Sigmoid colon (tissue), 7 donors: ENCODE measurements around the gene BACE1-AS. TPM values are rescaled to one million over a fixed set of nuclear protein-coding genes. Genes with fewer than 3 reads are reported as not detected.

ENCODE experiments used
- DNase-seq: peaks from one replicate; pipeline ENCODE4 v3.0.0-alpha.2; 2019
- H3K27ac ChIP-seq, 4 donors: fragments of 200-600 bp; sonication (generic); one replicate each; pipeline ENCODE4 v1.5.1; 2016 to 2019; ENCODE audit warnings: mild to moderate bottlenecking in 1 of 4
- H3K27me3 ChIP-seq, 3 donors: fragments of 200-600 bp; sonication (generic); one replicate each; pipeline ENCODE4 v1.5.1; 2019; ENCODE audit warnings: mild to moderate bottlenecking in 1 of 3
- H3K36me3 ChIP-seq, 4 donors: fragments of 200-600 bp; sonication (generic); one replicate each; pipeline ENCODE4 v1.5.1; 2016 to 2019
- H3K4me1 ChIP-seq, 4 donors: fragments of 200-600 bp; sonication (generic); one replicate each; pipeline ENCODE4 v1.5.1; 2017 to 2019
- H3K4me3 ChIP-seq, 4 donors: fragments of 200-600 bp; sonication (generic); one replicate each; pipeline ENCODE4 v1.5.1; 2017 to 2019; ENCODE audit warnings: mild to moderate bottlenecking in 2 of 4, moderate library complexity in 1 of 4
- H3K9me3 ChIP-seq, 4 donors: fragments of 200-600 bp in 3 of 4; sonication (generic) in 3 of 4; one replicate each; pipeline versions ENCODE4 v1.5.1 to v1.6.1; 2013 to 2019
- EP300 ChIP-seq, 4 donors: sonication (generic); formaldehyde crosslinking; IDR thresholded peaks; one replicate each; pipeline ENCODE4 v1.6.1; 2017; ENCODE audit warnings: antibody characterized with exemption in 4 of 4
- POLR2A ChIP-seq, 2 donors: fragments of 450-650 bp; IDR thresholded peaks; one replicate each; pipeline ENCODE4 v1.6.1; 2016; ENCODE audit warnings: antibody characterized with exemption in 2 of 2, mild to moderate bottlenecking in 2 of 2, moderate library complexity in 2 of 2
- POLR2AphosphoS5 ChIP-seq, 4 donors: sonication (generic); formaldehyde crosslinking; IDR thresholded peaks; one replicate each; pipeline ENCODE4 v1.6.1; 2017; ENCODE audit warnings: antibody characterized with exemption in 4 of 4
- WGBS, 2 donors: extraction: QIAGEN DNeasy Blood & Tissue Kit; methylation state at CpG; one replicate each; pipeline ENCODE4 v1.1.7; 2013; 5-methylcytosine and 5-hydroxymethylcytosine counted together
- intact Hi-C: fragments of 100-400 bp; cut with DNase I; formaldehyde crosslinking; loops from one replicate; pipeline ENCODE4 v1.15.1; 2023
- polyA plus RNA-seq, 3 donors: library from polyadenylated mRNA; stranded (reverse); fragments of 200-250 nt; gene quantifications; one replicate each; pipeline ENCODE4 v1.2.3, GENCODE V29; 2013
- total RNA-seq, 4 donors: library from RNA; depleted of rRNA; stranded (reverse); fragments of >200 nt; gene quantifications; one replicate each; pipeline ENCODE4 v1.1.0, GENCODE V29; 2016
- TF ChIP-seq, protein P1 (sequence below), 4 experiments: fragments of 450-650 bp in 3 of 4; fragments of 200-600 bp in 1 of 4; IDR thresholded peaks; one replicate each; pipeline ENCODE4 v1.5.1; 2016 to 2019; ENCODE audit warnings: antibody characterized with exemption in 4 of 4, mild to moderate bottlenecking in 3 of 4, moderate library complexity in 2 of 4
- donor health status: healthy with polysubstance abuse.
- donor health status: Bipolar disorder and iron deficiency.
- donor health status: healthy.

Gene BACE1-AS
- total and polyA plus RNA-seq, 7 donors: 0.69 to 11.6 (median 5.6) TPM

DNA sequence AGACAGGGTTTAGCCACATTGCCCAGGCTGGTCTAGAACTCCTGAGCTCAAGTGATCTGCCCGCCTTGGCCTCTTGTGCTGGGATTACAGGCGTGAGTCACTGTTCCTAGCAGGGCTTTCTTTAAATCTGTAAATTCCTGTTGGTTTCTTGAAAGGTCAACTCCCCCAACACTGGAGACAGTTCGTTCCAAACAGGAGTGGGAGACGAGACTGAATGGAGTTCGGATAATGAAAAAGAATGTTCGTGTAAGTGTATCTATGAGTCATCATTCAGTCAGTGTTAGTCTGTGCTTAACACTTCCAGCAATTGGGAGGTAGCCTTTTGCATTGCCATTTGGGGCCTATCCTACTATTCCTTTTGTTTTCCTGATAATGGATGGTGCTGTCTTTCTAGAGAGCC is 10.0 kb upstream of the BACE1-AS start:
- intact Hi-C loops: no loop called here
- TF ChIP-seq EP300 (IDR thresholded peaks at IDR 0.05): no peak
- peak in 1 of 4 donors; percentile 16 for TF ChIP-seq POLR2AphosphoS5 (IDR thresholded peaks at IDR 0.05)
- Histone ChIP-seq H3K4me3 (no peak overlapping the region), H3K27me3 (no peaks in the 10 kb centered on the region), H3K36me3 (peaks cover 8 to 70% (median 28%) of the 10 kb centered on the region in 4 donors), H3K9me3 (no peaks in the 10 kb centered on the region), H3K27ac (peak overlapping the region in 1 of 4 donors; percentile 13), H3K4me1 (peaks cover 0 to 11% (median 0%) of the 10 kb centered on the region in 4 donors)
- peak; percentile 39 for DNase-seq
- 84 to 86% methylated on average over 6 of the region's 6 CpGs for WGBS, 2 donors

GRCh38 chr11:117281869-117282268 is 9.3 kb upstream of the BACE1-AS start:
- H3K27ac ChIP-seq: no peak overlapping the region
- no peaks in the 10 kb centered on the region for H3K9me3 ChIP-seq
- H3K27me3 ChIP-seq: no peaks in the 10 kb centered on the region
- H3K4me3 ChIP-seq: no peak overlapping the region
- no peak for DNase-seq
- no peak for TF ChIP-seq POLR2A (IDR thresholded peaks at IDR 0.05)
- TF ChIP-seq EP300 (IDR thresholded peaks at IDR 0.05): no peak
- TF ChIP-seq, protein P1, sequence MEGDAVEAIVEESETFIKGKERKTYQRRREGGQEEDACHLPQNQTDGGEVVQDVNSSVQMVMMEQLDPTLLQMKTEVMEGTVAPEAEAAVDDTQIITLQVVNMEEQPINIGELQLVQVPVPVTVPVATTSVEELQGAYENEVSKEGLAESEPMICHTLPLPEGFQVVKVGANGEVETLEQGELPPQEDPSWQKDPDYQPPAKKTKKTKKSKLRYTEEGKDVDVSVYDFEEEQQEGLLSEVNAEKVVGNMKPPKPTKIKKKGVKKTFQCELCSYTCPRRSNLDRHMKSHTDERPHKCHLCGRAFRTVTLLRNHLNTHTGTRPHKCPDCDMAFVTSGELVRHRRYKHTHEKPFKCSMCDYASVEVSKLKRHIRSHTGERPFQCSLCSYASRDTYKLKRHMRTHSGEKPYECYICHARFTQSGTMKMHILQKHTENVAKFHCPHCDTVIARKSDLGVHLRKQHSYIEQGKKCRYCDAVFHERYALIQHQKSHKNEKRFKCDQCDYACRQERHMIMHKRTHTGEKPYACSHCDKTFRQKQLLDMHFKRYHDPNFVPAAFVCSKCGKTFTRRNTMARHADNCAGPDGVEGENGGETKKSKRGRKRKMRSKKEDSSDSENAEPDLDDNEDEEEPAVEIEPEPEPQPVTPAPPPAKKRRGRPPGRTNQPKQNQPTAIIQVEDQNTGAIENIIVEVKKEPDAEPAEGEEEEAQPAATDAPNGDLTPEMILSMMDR (IDR thresholded peaks at IDR 0.05): no peak
- TF ChIP-seq POLR2AphosphoS5 (IDR thresholded peaks at IDR 0.05): no peak
- 97 to 98% methylated on average over 7 of the region's 7 CpGs for WGBS, 2 donors
- intact Hi-C loops: no loop called here
- H3K4me1 ChIP-seq: peaks cover 0 to 11% (median 0%) of the 10 kb centered on the region in 4 donors
- H3K36me3 ChIP-seq: peaks cover 8 to 75% (median 31%) of the 10 kb centered on the region in 4 donors

- Histone ChIP-seq H3K27ac (no peak overlapping the region), H3K36me3 (peaks cover 8 to 85% (median 32%) of the 10 kb centered on the region in 4 donors), H3K27me3 (no peaks in the 10 kb centered on the region), H3K4me1 (peaks cover 0 to 11% (median 0%) of the 10 kb centered on the region in 4 donors), H3K4me3 (no peak overlapping the region), H3K9me3 (no peaks in the 10 kb centered on the region)
- intact Hi-C loops: no loop called here
- DNase-seq: peak; percentile 5
- TF ChIP-seq POLR2A (IDR thresholded peaks at IDR 0.05) (no peak), EP300 (IDR thresholded peaks at IDR 0.05) (no peak), POLR2AphosphoS5 (IDR thresholded peaks at IDR 0.05) (no peak)
- TF ChIP-seq, protein P1 (IDR thresholded peaks at IDR 0.05): no peak
- WGBS, 2 donors: 93 to 95% methylated on average over 3 of the region's 3 CpGs
These were observed 8.2 kb upstream of the BACE1-AS start for GRCh38 chr11:117282956-117283355.

DNA sequence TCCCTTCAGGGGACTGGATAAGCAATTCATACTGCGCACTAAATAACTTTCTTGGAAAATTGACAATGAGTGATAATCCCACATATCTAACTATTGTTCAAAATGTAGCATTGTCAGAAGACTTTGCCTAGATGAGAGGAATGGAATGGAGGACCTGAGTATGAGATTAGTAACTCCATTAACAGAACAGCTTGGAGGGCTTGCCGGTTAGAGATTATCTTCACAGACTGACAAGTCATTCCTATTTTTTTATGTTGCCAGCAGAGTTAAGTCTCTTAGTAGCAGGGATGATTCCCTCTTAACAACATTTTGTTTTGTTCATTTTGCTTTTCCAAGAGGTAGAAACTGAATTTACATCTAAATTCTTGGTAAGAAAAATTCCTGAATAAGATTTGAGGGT is 7.1 kb upstream of the BACE1-AS start:
- Histone ChIP-seq H3K4me1 (peaks cover 0 to 11% (median 0%) of the 10 kb centered on the region in 4 donors), H3K27ac (no peak overlapping the region), H3K27me3 (no peaks in the 10 kb centered on the region), H3K36me3 (peaks cover 8 to 96% (median 38%) of the 10 kb centered on the region in 4 donors), H3K9me3 (no peaks in the 10 kb centered on the region), H3K4me3 (no peak overlapping the region)
- TF ChIP-seq, protein P1 (IDR thresholded peaks at IDR 0.05): no peak
- intact Hi-C loops: no loop called here
- WGBS, 2 donors: 95 to 97% methylated on average over 2 of the region's 2 CpGs
- DNase-seq: no peak

DNA sequence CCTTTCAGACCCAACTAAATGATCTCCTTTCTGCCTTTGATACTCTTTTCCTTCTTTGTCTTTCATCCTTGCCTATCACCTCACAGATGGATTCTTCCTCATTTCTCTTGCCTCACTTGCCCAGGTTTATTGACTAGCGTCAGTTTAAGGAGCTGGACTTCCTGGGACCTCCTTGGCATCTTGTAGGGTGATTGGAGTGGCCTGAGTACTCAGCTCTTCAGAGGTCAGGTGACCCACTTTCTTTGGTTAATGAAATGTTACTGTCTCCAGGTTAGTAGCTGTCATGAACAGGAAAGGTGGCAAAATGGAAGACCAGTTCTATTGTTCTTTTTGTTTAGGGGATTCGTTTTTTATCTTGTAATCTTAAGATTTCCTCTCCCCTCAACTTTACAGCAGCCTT is 4.6 kb upstream of the BACE1-AS start:
- H3K27ac ChIP-seq: no peak overlapping the region
- peaks cover 8 to 99% (median 45%) of the 10 kb centered on the region in 4 donors for H3K36me3 ChIP-seq
- WGBS, 2 donors: 81% methylated on average over 2 of the region's 2 CpGs
- no peak overlapping the region for H3K4me3 ChIP-seq
- H3K9me3 ChIP-seq: no peaks in the 10 kb centered on the region
- DNase-seq: no peak
- intact Hi-C loops: no loop called here
- TF ChIP-seq EP300 (IDR thresholded peaks at IDR 0.05): no peak
- TF ChIP-seq POLR2AphosphoS5 (IDR thresholded peaks at IDR 0.05): no peak
- TF ChIP-seq, protein P1 (IDR thresholded peaks at IDR 0.05): no peak
- TF ChIP-seq POLR2A (IDR thresholded peaks at IDR 0.05): no peak
- H3K4me1 ChIP-seq: peaks cover 0 to 2% (median 0%) of the 10 kb centered on the region in 4 donors
- no peaks in the 10 kb centered on the region for H3K27me3 ChIP-seq
